ENCODE data around the gene KRTAP1-3.
"Not testable (repeated sequence)": the region's sequence is repeated elsewhere in the genome, so short reads cannot be mapped to it uniquely, and the experiment has no call there.

KRTAP1-3 gene

DNA sequence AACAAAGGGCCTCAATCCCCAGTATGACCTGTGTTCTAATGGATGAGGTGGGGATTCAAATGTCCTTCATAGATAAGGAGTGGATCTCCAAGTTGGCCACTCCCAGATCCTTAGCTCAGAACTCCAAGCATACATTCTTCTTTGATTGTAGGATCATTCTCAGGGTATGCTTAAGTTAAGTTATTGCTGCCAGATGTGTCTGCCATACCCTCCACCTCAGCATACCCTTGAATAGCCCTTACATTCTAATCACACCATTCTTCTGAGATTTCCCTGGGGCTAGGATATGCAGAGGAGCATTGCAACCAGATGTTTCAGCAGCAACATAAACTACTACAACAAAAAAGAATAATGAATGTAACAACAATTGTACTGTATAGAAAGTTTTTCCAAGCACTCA, 32.6 kb upstream of the KRTAP1-3 start:
- H3K4me3 ChIP-seq (replicated peaks in 1 of 2; ENCODE audit: low read depth in 2 of 2, low read length in 2 of 2), result no peak overlapping the region
- no peak for TF ChIP-seq CTCF (IDR thresholded peaks at IDR 0.05; ENCODE audit: low read depth, low read length)
- DNase-seq (ENCODE audit: low read depth in 2 of 2), result no peak

- TF ChIP-seq CTCF (IDR thresholded peaks at IDR 0.05; ENCODE audit: low read depth, low read length), result no peak
- peak; percentile 26 to 86 for DNase-seq (ENCODE audit: low read depth in 2 of 2)
- H3K4me3 ChIP-seq (replicated peaks in 1 of 2; ENCODE audit: low read depth in 2 of 2, low read length in 2 of 2), result no peak within 1 kb of the TSS
Observed at GRCh38 chr17:41065829-41066624, 31.4 kb upstream of the KRTAP1-3 start, which contains the start of gene KRTAP2-4. KRTAP2-4 (minus strand) TSS chr17:41065879; CDS start chr17:41065845, 34 bp downstream.

GRCh38 chr17:41065016-41065689, 30.5 kb upstream of the KRTAP1-3 start:
- not testable (repeated sequence) for DNase-seq (ENCODE audit: low read depth in 2 of 2); H3K4me3 ChIP-seq (replicated peaks in 1 of 2; ENCODE audit: low read depth in 2 of 2, low read length in 2 of 2)

GRCh38 chr17:41064301-41064700, 29.6 kb upstream of the KRTAP1-3 start:
- no peak for DNase-seq (ENCODE audit: low read depth in 2 of 2)
- no peak for TF ChIP-seq CTCF (IDR thresholded peaks at IDR 0.05; ENCODE audit: low read depth, low read length)
- no peak overlapping the region for H3K4me3 ChIP-seq (replicated peaks in 1 of 2; ENCODE audit: low read depth in 2 of 2, low read length in 2 of 2)

- no peak for TF ChIP-seq CTCF (IDR thresholded peaks at IDR 0.05; ENCODE audit: low read depth, low read length)
- DNase-seq (ENCODE audit: low read depth in 2 of 2), result no peak
- H3K4me3 ChIP-seq (replicated peaks in 1 of 2; ENCODE audit: low read depth in 2 of 2, low read length in 2 of 2), result no peak overlapping the region
Observed at GRCh38 chr17:41063449-41063848, 28.8 kb upstream of the KRTAP1-3 start.

GRCh38 chr17:41061964-41062363, 27.3 kb upstream of the KRTAP1-3 start:
- no peak overlapping the region for H3K4me3 ChIP-seq (replicated peaks in 1 of 2; ENCODE audit: low read depth in 2 of 2, low read length in 2 of 2)
- no peak for TF ChIP-seq CTCF (IDR thresholded peaks at IDR 0.05; ENCODE audit: low read depth, low read length)
- peak; percentile 46 to 88 for DNase-seq (ENCODE audit: low read depth in 2 of 2)

- DNase-seq (ENCODE audit: low read depth in 2 of 2), result peak; percentile 43 to 91
- no peak within 1 kb of the TSS for H3K4me3 ChIP-seq (replicated peaks in 1 of 2; ENCODE audit: low read depth in 2 of 2, low read length in 2 of 2)
- no peak for TF ChIP-seq CTCF (IDR thresholded peaks at IDR 0.05; ENCODE audit: low read depth, low read length)
Observed at GRCh38 chr17:41060052-41060604, 25.5 kb upstream of the KRTAP1-3 start, which contains the start of gene KRTAP2-3. KRTAP2-3 (minus strand) TSS chr17:41060114; CDS start chr17:41060050, 64 bp downstream.

GRCh38 chr17:41059276-41060051, 24.8 kb upstream of the KRTAP1-3 start:
- not testable (repeated sequence) for H3K4me3 ChIP-seq (replicated peaks in 1 of 2; ENCODE audit: low read depth in 2 of 2, low read length in 2 of 2)
- DNase-seq (ENCODE audit: low read depth in 2 of 2), result peak; percentile 29 to 87

Data from cardiac fibroblast (primary cell).